ENCODE measurements around the gene E2F7.

Gene E2F7

GRCh38 chr12:76984566-76984965, 80.8 kb downstream of the E2F7 start:
- no peak for DNase-seq
- Mint-ChIP-seq H3K27ac (no peak overlapping the region), H3K9me3 (peaks cover 44% of the 10 kb centered on the region), H3K36me3 (ENCODE audit: low read depth) (peaks cover 18% of the 10 kb centered on the region), H3K27me3 (ENCODE audit: low read depth, poor library complexity) (peaks cover 4% of the 10 kb centered on the region), H3K4me3 (no peak overlapping the region), H3K4me1 (no peaks in the 10 kb centered on the region)
- TF ChIP-seq CTCF (IDR thresholded peaks at IDR 0.05): no peak

GRCh38 chr12:76983420-76983819, 81.9 kb downstream of the E2F7 start:
- Mint-ChIP-seq H3K4me3 (no peak overlapping the region), H3K27ac (no peak overlapping the region), H3K4me1 (no peaks in the 10 kb centered on the region), H3K27me3 (ENCODE audit: low read depth, poor library complexity) (peaks cover 4% of the 10 kb centered on the region), H3K36me3 (ENCODE audit: low read depth) (peaks cover 18% of the 10 kb centered on the region), H3K9me3 (peaks cover 44% of the 10 kb centered on the region)
- no peak for DNase-seq
- TF ChIP-seq CTCF (IDR thresholded peaks at IDR 0.05): no peak

GRCh38 chr12:76980196-76980595, 85.2 kb downstream of the E2F7 start:
- Mint-ChIP-seq H3K4me1 (no peaks in the 10 kb centered on the region), H3K27ac (no peak overlapping the region), H3K36me3 (ENCODE audit: low read depth) (peaks cover 18% of the 10 kb centered on the region), H3K9me3 (peaks cover 39% of the 10 kb centered on the region), H3K4me3 (no peak overlapping the region), H3K27me3 (ENCODE audit: low read depth, poor library complexity) (peaks cover 4% of the 10 kb centered on the region)
- DNase-seq: no peak
- TF ChIP-seq CTCF (IDR thresholded peaks at IDR 0.05): no peak

- Mint-ChIP-seq H3K4me3 (no peak overlapping the region), H3K27ac (no peak overlapping the region), H3K36me3 (ENCODE audit: low read depth) (no peaks in the 10 kb centered on the region), H3K27me3 (ENCODE audit: low read depth, poor library complexity) (no peaks in the 10 kb centered on the region), H3K9me3 (peaks cover 17% of the 10 kb centered on the region), H3K4me1 (no peaks in the 10 kb centered on the region)
- no peak for DNase-seq
- TF ChIP-seq CTCF (IDR thresholded peaks at IDR 0.05): no peak
Observed at GRCh38 chr12:76976777-76977382, 88.5 kb downstream of the E2F7 start.

All from nephron progenitor cell (in vitro differentiated cells).